ENCODE data around the gene UGT3A2.

UGT3A2 gene

GRCh38 chr5:36055984-36056383, 10.7 kb downstream of the UGT3A2 start:
- no peak overlapping the region for H3K4me3 ChIP-seq (ENCODE audit: low read length)
- no peak for TF ChIP-seq CTCF (IDR thresholded peaks at IDR 0.05; ENCODE audit: insufficient read depth, low read depth, low read length, missing control alignments)
- no peak for DNase-seq (ENCODE audit: low read depth)

DNA sequence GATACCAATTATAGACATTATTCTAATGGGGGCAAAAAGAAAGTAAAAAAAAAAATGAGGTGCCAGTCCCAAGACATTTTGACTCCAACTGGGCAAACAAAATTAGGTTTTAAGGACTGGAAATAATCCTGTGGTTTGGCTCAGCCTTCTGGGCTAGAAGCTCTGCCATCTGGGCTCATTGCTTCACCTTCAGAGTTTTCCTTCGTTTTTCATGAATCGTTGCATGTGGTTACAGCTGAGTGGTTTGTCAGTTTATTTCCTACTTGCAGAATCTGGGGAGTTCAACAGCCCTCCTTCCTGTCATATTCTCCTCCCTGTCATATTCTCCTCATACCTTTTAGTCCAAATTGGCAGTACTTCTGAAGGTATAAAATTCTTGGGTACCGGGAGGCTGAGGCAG, 12.0 kb downstream of the UGT3A2 start:
- no peak for TF ChIP-seq CTCF (IDR thresholded peaks at IDR 0.05; ENCODE audit: insufficient read depth, low read depth, low read length, missing control alignments)
- no peak for DNase-seq (ENCODE audit: low read depth)
- no peak overlapping the region for H3K4me3 ChIP-seq (ENCODE audit: low read length)

DNA sequence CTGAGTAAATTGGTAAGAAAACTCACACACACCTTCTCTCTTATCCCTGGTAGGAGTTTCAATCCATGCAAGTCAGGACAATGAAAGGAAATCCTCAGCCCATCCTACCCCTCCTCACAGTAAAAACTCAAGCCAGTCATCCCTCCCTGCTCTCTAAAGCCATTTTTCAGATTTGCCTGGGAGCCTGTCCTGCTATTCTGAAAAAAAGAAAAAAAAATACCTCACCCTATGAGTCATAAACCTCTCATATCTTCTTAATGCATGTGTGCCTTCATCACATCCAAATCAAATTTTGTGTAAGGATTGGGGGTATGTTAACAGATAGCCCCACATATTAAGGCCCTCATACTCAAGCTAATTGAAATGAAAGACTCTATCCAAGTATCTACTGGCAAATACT, 14.1 kb downstream of the UGT3A2 start:
- no peak for TF ChIP-seq CTCF (IDR thresholded peaks at IDR 0.05; ENCODE audit: insufficient read depth, low read depth, low read length, missing control alignments)
- DNase-seq (ENCODE audit: low read depth): peak; percentile 17
- no peak overlapping the region for H3K4me3 ChIP-seq (ENCODE audit: low read length)

GRCh38 chr5:36049949-36050348, 16.7 kb downstream of the UGT3A2 start:
- no peak for DNase-seq (ENCODE audit: low read depth)
- TF ChIP-seq CTCF (IDR thresholded peaks at IDR 0.05; ENCODE audit: insufficient read depth, low read depth, low read length, missing control alignments): no peak
- no peak overlapping the region for H3K4me3 ChIP-seq (ENCODE audit: low read length)

GRCh38 chr5:36047384-36048160, 19.1 kb downstream of the UGT3A2 start:
- DNase-seq (ENCODE audit: low read depth): no peak
- no peak for TF ChIP-seq CTCF (IDR thresholded peaks at IDR 0.05; ENCODE audit: insufficient read depth, low read depth, low read length, missing control alignments)
- H3K4me3 ChIP-seq (ENCODE audit: low read length): no peak overlapping the region

DNA sequence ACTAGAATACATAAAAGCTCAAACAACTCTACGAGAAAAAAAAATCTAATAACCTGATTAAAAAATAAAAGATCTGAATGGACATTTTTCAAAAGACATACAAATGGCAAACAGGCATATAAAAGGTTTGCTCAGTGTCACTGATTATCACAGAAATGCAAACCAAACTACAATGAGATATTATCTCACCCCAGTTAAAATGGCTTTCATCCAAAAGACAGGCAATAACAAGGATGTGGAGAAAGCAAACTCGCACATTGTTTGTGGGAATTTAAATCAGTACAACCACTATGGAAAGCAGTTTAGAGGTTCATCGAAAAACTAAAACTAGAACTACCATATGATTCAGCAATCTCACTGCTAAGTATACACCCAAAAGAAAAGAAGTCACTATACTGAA, 20.8 kb downstream of the UGT3A2 start:
- H3K4me3 ChIP-seq (ENCODE audit: low read length): no peak overlapping the region
- no peak for TF ChIP-seq CTCF (IDR thresholded peaks at IDR 0.05; ENCODE audit: insufficient read depth, low read depth, low read length, missing control alignments)
- no peak for DNase-seq (ENCODE audit: low read depth)

GRCh38 chr5:36041537-36041845, 25.2 kb downstream of the UGT3A2 start:
- H3K4me3 ChIP-seq (ENCODE audit: low read length): no peak overlapping the region
- TF ChIP-seq CTCF (IDR thresholded peaks at IDR 0.05; ENCODE audit: insufficient read depth, low read depth, low read length, missing control alignments): no peak
- peak; percentile 26 for DNase-seq (ENCODE audit: low read depth)
